Lung (tissue), 12 donors: Measurements from ENCODE around the gene ARSA. TPM values are rescaled to one million over a fixed set of nuclear protein-coding genes. Genes with fewer than 3 reads are reported as not detected.

Experiments
- ATAC-seq: fragments of 200-7000 bp; cut with Tn5 transposase; one replicate; pipeline ENCODE4 v1.9.1; 2020; ENCODE audit warnings: moderate number of reproducible peaks; ENCODE audit not compliant: insufficient read depth, low FRiP score
- DNase-seq, 3 donors: peaks; one replicate each; pipeline ENCODE4 v3.0.0-alpha.2; 2013 to 2017
- H3K27ac ChIP-seq, 2 donors: one replicate each; pipeline ENCODE4 v1.5.1; 2013; ENCODE audit warnings: mild to moderate bottlenecking in 2 of 2, moderate library complexity in 2 of 2, control low read depth in 1 of 2, inconsistent platforms in 1 of 2, low read depth in 1 of 2, low read length in 1 of 2
- H3K27me3 ChIP-seq, 3 donors: one replicate each; pipeline ENCODE4 v1.5.1; 2013; ENCODE audit warnings: low read length in 2 of 3; ENCODE audit not compliant: control insufficient read depth in 3 of 3, insufficient read depth in 3 of 3
- H3K36me3 ChIP-seq, 4 donors: one replicate each; pipeline ENCODE4 v1.5.1; 2013; ENCODE audit warnings: low read length in 4 of 4, mild to moderate bottlenecking in 1 of 4, moderate library complexity in 1 of 4; ENCODE audit not compliant: control insufficient read depth in 4 of 4, insufficient read depth in 4 of 4
- H3K4me1 ChIP-seq, 5 donors: one replicate each; pipeline ENCODE4 v1.5.1; 2013; ENCODE audit warnings: low read length in 5 of 5, mild to moderate bottlenecking in 2 of 5, moderate library complexity in 1 of 5; ENCODE audit not compliant: control insufficient read depth in 5 of 5, insufficient read depth in 5 of 5
- H3K4me3 ChIP-seq: one replicate; pipeline ENCODE4 v1.5.1; 2013; ENCODE audit warnings: mild to moderate bottlenecking, control low read depth, moderate library complexity
- H3K9ac ChIP-seq, 2 donors: one replicate each; pipeline ENCODE4 v1.5.1; 2013; ENCODE audit warnings: low read length in 2 of 2, control low read depth in 1 of 2; ENCODE audit not compliant: insufficient read depth in 1 of 2
- H3K9me3 ChIP-seq, 4 donors: one replicate each; pipeline ENCODE4 v1.5.1; 2013; ENCODE audit warnings: low read length in 3 of 4, mild to moderate bottlenecking in 1 of 4, moderate library complexity in 1 of 4; ENCODE audit not compliant: control insufficient read depth in 4 of 4, insufficient read depth in 3 of 4
- WGBS, 2 donors: extraction: QIAGEN DNeasy Blood & Tissue Kit; methylation state at CpG; one replicate each; pipeline ENCODE4 v1.1.7; 2013; 5-methylcytosine and 5-hydroxymethylcytosine counted together
- polyA plus RNA-seq, 2 donors: library from polyadenylated mRNA; stranded (reverse); fragments of 200-250 nt; gene quantifications; one replicate each; pipeline ENCODE4 v1.2.1, GENCODE V29; 2013
- total RNA-seq, 2 donors: library from RNA; depleted of rRNA in 1 of 2; stranded (reverse); fragments of >200 nt in 1 of 2; gene quantifications; one replicate each; pipeline ENCODE4 v1.2.1, GENCODE V29; 2014 to 2021
- TF ChIP-seq, protein P1 (sequence below): IDR thresholded peaks from 2 replicates; pipeline ENCODE4 v1.5.1; 2012; ENCODE audit warnings: mild to moderate bottlenecking; ENCODE audit errors: control extremely low read depth, extremely low read depth
- donor health status: control.
- donor health status: control.
- donor health status: Bipolar disorder and iron deficiency.
- donor health status: healthy.
- donor health status: DM: yes; HTN: yes; CAD: no.

ARSA gene
- total and polyA plus RNA-seq, 4 donors: 21.2 to 57.7 (median 40.5) TPM

DNA sequence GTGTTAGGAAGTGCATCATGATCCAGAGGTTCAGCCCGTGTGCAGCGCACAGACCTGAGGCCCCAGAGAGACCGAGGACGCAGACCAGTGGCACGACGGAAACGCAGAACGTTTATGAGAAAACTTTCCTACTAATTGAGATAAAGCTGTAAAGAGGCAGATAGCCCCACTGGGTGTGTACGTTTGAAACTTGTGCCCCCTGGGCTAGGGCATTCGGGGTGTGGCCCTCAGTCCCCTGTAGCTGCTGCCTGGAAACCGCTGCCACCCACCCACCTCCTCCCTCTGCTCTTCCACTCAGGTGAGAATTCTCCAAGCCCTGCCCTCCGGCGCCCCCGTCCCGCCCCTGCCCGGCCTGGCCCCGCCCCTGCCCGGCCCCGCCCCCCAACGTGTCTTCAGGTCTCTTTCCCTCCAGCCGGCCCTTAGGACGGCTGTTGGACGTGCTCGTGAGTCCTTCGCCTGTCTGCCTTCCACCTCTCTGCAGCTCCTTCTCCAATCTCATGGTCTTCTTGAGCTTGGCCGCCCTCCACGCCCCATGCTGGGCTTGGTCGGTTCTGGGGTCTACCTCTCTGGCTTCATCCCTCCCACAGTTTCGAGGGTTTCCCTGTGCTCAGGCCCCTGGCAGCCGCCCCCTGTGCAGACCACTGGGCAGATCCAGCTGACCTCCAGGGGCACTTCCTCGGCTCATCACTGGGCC lies 15.3 kb downstream of the ARSA start:
- ATAC-seq (no peak), DNase-seq (no peak)
- Histone ChIP-seq H3K9ac (no peak overlapping the region), H3K36me3 (no peaks in the 10 kb centered on the region), H3K9me3 (no peaks in the 10 kb centered on the region), H3K4me1 (peaks cover 0 to 5% (median 0%) of the 10 kb centered on the region in 5 donors), H3K4me3 (no peak overlapping the region), H3K27ac (peak overlapping the region in 1 of 2 donors; percentile 68), H3K27me3 (peaks cover 0 to 21% (median 3%) of the 10 kb centered on the region in 3 donors)
- 32 to 34% methylated on average over 31 of the region's 31 CpGs for WGBS, 2 donors
- TF ChIP-seq, protein P1, sequence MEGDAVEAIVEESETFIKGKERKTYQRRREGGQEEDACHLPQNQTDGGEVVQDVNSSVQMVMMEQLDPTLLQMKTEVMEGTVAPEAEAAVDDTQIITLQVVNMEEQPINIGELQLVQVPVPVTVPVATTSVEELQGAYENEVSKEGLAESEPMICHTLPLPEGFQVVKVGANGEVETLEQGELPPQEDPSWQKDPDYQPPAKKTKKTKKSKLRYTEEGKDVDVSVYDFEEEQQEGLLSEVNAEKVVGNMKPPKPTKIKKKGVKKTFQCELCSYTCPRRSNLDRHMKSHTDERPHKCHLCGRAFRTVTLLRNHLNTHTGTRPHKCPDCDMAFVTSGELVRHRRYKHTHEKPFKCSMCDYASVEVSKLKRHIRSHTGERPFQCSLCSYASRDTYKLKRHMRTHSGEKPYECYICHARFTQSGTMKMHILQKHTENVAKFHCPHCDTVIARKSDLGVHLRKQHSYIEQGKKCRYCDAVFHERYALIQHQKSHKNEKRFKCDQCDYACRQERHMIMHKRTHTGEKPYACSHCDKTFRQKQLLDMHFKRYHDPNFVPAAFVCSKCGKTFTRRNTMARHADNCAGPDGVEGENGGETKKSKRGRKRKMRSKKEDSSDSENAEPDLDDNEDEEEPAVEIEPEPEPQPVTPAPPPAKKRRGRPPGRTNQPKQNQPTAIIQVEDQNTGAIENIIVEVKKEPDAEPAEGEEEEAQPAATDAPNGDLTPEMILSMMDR: no peak

DNA sequence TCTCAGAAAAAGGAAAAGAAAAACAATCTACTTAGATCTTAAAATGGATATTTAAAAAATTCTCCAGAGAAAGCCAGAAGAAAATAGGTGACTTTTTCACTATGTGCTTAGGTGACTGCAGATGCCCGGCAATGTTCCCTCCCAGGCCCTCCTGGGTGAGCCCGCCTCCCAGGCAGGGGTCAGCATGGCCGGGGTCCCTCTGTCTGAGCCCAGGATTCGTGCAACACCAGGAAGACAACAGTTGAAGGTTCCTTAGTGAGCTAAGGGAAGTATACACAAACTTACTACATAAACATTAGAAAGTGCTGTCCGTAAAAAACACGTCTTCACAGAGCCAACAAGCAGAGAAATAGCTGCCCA lies 15.8 kb downstream of the ARSA start:
- Histone ChIP-seq H3K9me3 (no peaks in the 10 kb centered on the region), H3K4me1 (peaks cover 0 to 5% (median 0%) of the 10 kb centered on the region in 5 donors), H3K36me3 (no peaks in the 10 kb centered on the region), H3K27ac (no peak overlapping the region), H3K27me3 (peaks cover 0 to 26% (median 3%) of the 10 kb centered on the region in 3 donors), H3K9ac (no peak overlapping the region), H3K4me3 (no peak overlapping the region)
- TF ChIP-seq, protein P1: no peak
- no peak for DNase-seq
- no peak for ATAC-seq
- WGBS, 2 donors: 49 to 59% methylated on average over 6 of the region's 6 CpGs

DNA sequence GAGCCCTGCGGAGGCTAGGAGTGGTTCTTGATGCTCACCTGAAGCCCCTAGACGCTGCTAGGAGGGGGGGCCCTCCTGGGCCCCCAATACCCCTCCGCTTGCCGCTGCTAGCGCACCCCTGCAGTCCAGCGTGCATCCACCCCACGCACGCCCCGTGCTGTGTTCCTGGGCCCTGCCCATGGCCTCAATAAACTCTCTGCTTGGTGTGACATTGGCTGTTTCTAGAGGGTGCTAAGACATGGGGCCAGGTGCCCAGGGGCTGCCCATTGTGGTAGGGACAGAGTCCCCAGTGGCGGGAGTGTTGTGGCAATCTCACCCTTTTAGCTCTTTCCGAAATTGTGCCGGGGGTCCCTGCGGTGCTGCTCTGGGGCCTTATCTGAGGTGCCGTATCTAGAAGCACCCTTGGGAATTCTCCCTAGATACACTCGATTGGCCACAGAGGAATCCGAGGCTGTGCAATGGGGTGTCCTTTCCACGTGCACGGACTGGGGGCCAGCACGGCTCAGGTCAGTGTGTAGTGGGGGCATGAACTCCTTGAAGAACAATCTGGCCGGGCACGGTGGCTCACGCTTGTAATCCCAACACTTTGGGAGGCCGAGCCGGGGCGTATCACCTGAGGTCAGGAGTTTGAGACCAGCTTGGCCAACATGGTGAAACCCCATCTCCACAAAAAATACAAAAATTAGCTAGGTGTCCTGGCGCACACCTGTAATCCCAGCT lies 16.5 kb downstream of the ARSA start:
- WGBS, 2 donors: 89 to 93% methylated on average over 26 of the region's 26 CpGs
- no peak for DNase-seq

More for the DNA sequence above, 16.5 kb downstream of the ARSA start:
- Histone ChIP-seq H3K4me3 (no peak overlapping the region), H3K27me3 (peaks cover 0 to 27% (median 3%) of the 10 kb centered on the region in 3 donors), H3K36me3 (no peaks in the 10 kb centered on the region), H3K27ac (no peak overlapping the region), H3K9ac (no peak overlapping the region), H3K4me1 (peaks cover 0 to 5% (median 0%) of the 10 kb centered on the region in 5 donors), H3K9me3 (no peaks in the 10 kb centered on the region)
- ATAC-seq: no peak
- TF ChIP-seq, protein P1: no peak
